GM23248 (cell line): Measurements from ENCODE around the gene CD38.

Experiments
- EZH2 ChIP-seq: fragments of 200-600 bp; sonication (generic); IDR thresholded peaks from 2 replicates; pipeline ENCODE4 v1.6.1; 2018; ENCODE audit warnings: antibody characterized with exemption, mild to moderate bottlenecking; ENCODE audit not compliant: insufficient read depth, poor library complexity, severe bottlenecking
- EZH2phosphoT487 ChIP-seq: fragments of 200-600 bp; sonication (generic); IDR thresholded peaks from 2 replicates; pipeline ENCODE4 v1.6.1; 2018; ENCODE audit warnings: antibody characterized with exemption, moderate library complexity, mild to moderate bottlenecking, low read depth; ENCODE audit not compliant: insufficient read depth

DNA sequence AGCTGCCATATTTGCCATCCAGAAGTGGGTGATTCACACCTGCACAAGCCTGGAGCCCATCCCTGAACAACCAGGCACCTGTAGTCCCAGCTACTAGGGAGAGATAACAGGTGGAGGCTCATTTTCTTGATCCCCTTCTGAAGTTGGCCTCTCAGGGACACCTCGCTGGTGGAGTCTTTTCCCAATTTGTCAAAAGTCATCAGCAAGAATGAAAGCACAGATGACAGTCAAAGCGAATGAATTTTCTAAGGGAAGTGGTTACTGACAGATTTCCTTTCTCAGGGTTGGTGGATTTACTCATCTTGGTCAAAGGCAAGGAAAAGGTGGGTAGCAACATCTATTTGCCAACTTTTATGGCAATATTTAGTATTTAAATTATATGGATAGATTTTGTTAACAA lies 123.9 kb downstream of the CD38 start:
- no peak for TF ChIP-seq EZH2phosphoT487
- no peak for TF ChIP-seq EZH2
